ENCODE results near the gene CARM1.

CARM1 gene

GRCh38 chr19:10911579-10912363, 40.4 kb downstream of the CARM1 start:
- DNase-seq, result no peak

GRCh38 chr19:10912619-10913018, 41.3 kb downstream of the CARM1 start:
- DNase-seq, result no peak

- DNase-seq, result no peak
Observed at GRCh38 chr19:10913716-10914340, 42.5 kb downstream of the CARM1 start.

GRCh38 chr19:10915130-10916091, 44.1 kb downstream of the CARM1 start:
- DNase-seq, result no peak

GRCh38 chr19:10916602-10917001, 45.2 kb downstream of the CARM1 start:
- DNase-seq, result no peak

GRCh38 chr19:10918359-10918758, 47.0 kb downstream of the CARM1 start:
- no peak for DNase-seq

- no peak for DNase-seq
Observed at GRCh38 chr19:10919352-10920287, 48.3 kb downstream of the CARM1 start.

GRCh38 chr19:10920288-10920655, 48.9 kb downstream of the CARM1 start:
- no peak for DNase-seq

- no peak for DNase-seq
Observed at GRCh38 chr19:10920781-10921180, 49.4 kb downstream of the CARM1 start.

GRCh38 chr19:10921199-10921909, 50.0 kb downstream of the CARM1 start:
- DNase-seq, result no peak

- no peak for DNase-seq
Observed at GRCh38 chr19:10921910-10922637, 50.7 kb downstream of the CARM1 start.

GRCh38 chr19:10922638-10923014, 51.3 kb downstream of the CARM1 start:
- DNase-seq, result no peak

- no peak for DNase-seq
Observed at GRCh38 chr19:10923260-10924112, 52.1 kb downstream of the CARM1 start.

- no peak for DNase-seq
Observed at GRCh38 chr19:10924597-10924996, 53.2 kb downstream of the CARM1 start.

- DNase-seq, result peak; percentile 6 to 7
Observed at GRCh38 chr19:10927730-10928562, 56.6 kb downstream of the CARM1 start.

GRCh38 chr19:10928563-10929401, 57.4 kb downstream of the CARM1 start, which contains the start of the genes TIMM29 and YIPF2:
Gene TIMM29 (plus strand): TSS chr19:10928811. CDS start chr19:10928823, 12 bp downstream.
Gene YIPF2 (minus strand): TSS chr19:10928639. CDS start chr19:10928410, 229 bp downstream.
- peak; percentile 95 to 97 for DNase-seq

- DNase-seq, result no peak
Observed at GRCh38 chr19:10929402-10929794, 58.0 kb downstream of the CARM1 start.

All from CD4-positive, alpha-beta T cell treated with Interleukin-1 beta for 1 hour (primary cell).